ENCODE measurements around the gene MYO1D. TPM values are rescaled to one million over a fixed set of nuclear protein-coding genes. Genes with fewer than 3 reads are reported as not detected.

Gene MYO1D
- total RNA-seq, 1 donor, result 160 TPM

- Histone ChIP-seq H4K20me1 (ENCODE audit: insufficient read depth, low read length) (no peaks in the 10 kb centered on the region), H3K27ac (ENCODE audit: low read depth, low read length) (no peak overlapping the region), H3K27me3 (ENCODE audit: insufficient read depth, low read length) (no peaks in the 10 kb centered on the region), H3K4me3 (ENCODE audit: insufficient read depth, low read length) (no peak overlapping the region), H3K4me2 (ENCODE audit: insufficient read depth, low read length) (peak overlapping the region; percentile 12), H3K9me3 (ENCODE audit: low read depth, low read length) (no peaks in the 10 kb centered on the region), H3K36me3 (ENCODE audit: insufficient read depth, low read length) (no peaks in the 10 kb centered on the region), H3K4me1 (ENCODE audit: insufficient read depth, low read length) (peaks cover 20% of the 10 kb centered on the region), H2AFZ (ENCODE audit: low read length) (no peak overlapping the region), H3K79me2 (ENCODE audit: insufficient read depth, low read length) (no peaks in the 10 kb centered on the region)
- peak; percentile 86 for DNase-seq (ENCODE audit: insufficient read length, low spot score, missing footprints)
- no peak for TF ChIP-seq CTCF (IDR thresholded peaks at IDR 0.05; ENCODE audit: extremely low read depth, low read depth, low read length)
Measured at GRCh38 chr17:32504166-32504990, 372.5 kb downstream of the MYO1D start.

GRCh38 chr17:32503251-32504165, 373.4 kb downstream of the MYO1D start:
- Histone ChIP-seq H2AFZ (ENCODE audit: low read length) (no peak overlapping the region), H3K27ac (ENCODE audit: low read depth, low read length) (no peak overlapping the region), H3K4me2 (ENCODE audit: insufficient read depth, low read length) (peak overlapping the region; percentile 12)

GRCh38 chr17:32502710-32503109, 374.2 kb downstream of the MYO1D start:
- H3K27ac ChIP-seq (ENCODE audit: low read depth, low read length), result no peak overlapping the region

More at GRCh38 chr17:32503251-32504165, 373.4 kb downstream of the MYO1D start:
- H3K4me1 ChIP-seq (ENCODE audit: insufficient read depth, low read length), result peaks cover 20% of the 10 kb centered on the region
- H3K36me3 ChIP-seq (ENCODE audit: insufficient read depth, low read length), result no peaks in the 10 kb centered on the region
- H3K27me3 ChIP-seq (ENCODE audit: insufficient read depth, low read length), result no peaks in the 10 kb centered on the region
- DNase-seq (ENCODE audit: insufficient read length, low spot score, missing footprints), result peak; percentile 90
- no peaks in the 10 kb centered on the region for H3K79me2 ChIP-seq (ENCODE audit: insufficient read depth, low read length)
- no peaks in the 10 kb centered on the region for H4K20me1 ChIP-seq (ENCODE audit: insufficient read depth, low read length)
- no peak overlapping the region for H3K4me3 ChIP-seq (ENCODE audit: insufficient read depth, low read length)
- no peak for TF ChIP-seq CTCF (IDR thresholded peaks at IDR 0.05; ENCODE audit: extremely low read depth, low read depth, low read length)
- no peaks in the 10 kb centered on the region for H3K9me3 ChIP-seq (ENCODE audit: low read depth, low read length)

More at GRCh38 chr17:32502710-32503109, 374.2 kb downstream of the MYO1D start:
- no peak for DNase-seq (ENCODE audit: insufficient read length, low spot score, missing footprints)
- Histone ChIP-seq H3K4me1 (ENCODE audit: insufficient read depth, low read length) (peaks cover 21% of the 10 kb centered on the region), H3K4me2 (ENCODE audit: insufficient read depth, low read length) (no peak overlapping the region), H3K79me2 (ENCODE audit: insufficient read depth, low read length) (no peaks in the 10 kb centered on the region), H4K20me1 (ENCODE audit: insufficient read depth, low read length) (no peaks in the 10 kb centered on the region), H3K4me3 (ENCODE audit: insufficient read depth, low read length) (no peak overlapping the region), H3K9me3 (ENCODE audit: low read depth, low read length) (no peaks in the 10 kb centered on the region), H2AFZ (ENCODE audit: low read length) (no peak overlapping the region), H3K27me3 (ENCODE audit: insufficient read depth, low read length) (no peaks in the 10 kb centered on the region), H3K36me3 (ENCODE audit: insufficient read depth, low read length) (no peaks in the 10 kb centered on the region)
- no peak for TF ChIP-seq CTCF (IDR thresholded peaks at IDR 0.05; ENCODE audit: extremely low read depth, low read depth, low read length)

Data from osteoblast (primary cell).